ENCODE results near the gene PDIA2.

The PDIA2 gene

GRCh38 chr16:301235-301634 is 18.3 kb downstream of the PDIA2 start:
- DNase-seq (ENCODE audit: low spot score): no peak

GRCh38 chr16:301950-302349 is 19.0 kb downstream of the PDIA2 start:
- DNase-seq (ENCODE audit: low spot score): no peak

- no peak for DNase-seq (ENCODE audit: low spot score)
Observed at GRCh38 chr16:303760-304505, 21.0 kb downstream of the PDIA2 start.

GRCh38 chr16:305916-306626 is 23.1 kb downstream of the PDIA2 start:
- no peak for DNase-seq (ENCODE audit: low spot score)

- DNase-seq (ENCODE audit: low spot score): no peak
Observed at GRCh38 chr16:306911-307370, 24.0 kb downstream of the PDIA2 start.

- no peak for DNase-seq (ENCODE audit: low spot score)
Observed at GRCh38 chr16:307691-308312, 24.8 kb downstream of the PDIA2 start.

- DNase-seq (ENCODE audit: low spot score): no peak
Observed at GRCh38 chr16:309476-309875, 26.5 kb downstream of the PDIA2 start.

GRCh38 chr16:311725-312124 is 28.8 kb downstream of the PDIA2 start:
- no peak for DNase-seq (ENCODE audit: low spot score)

GRCh38 chr16:314351-314750 is 31.4 kb downstream of the PDIA2 start:
- no peak for DNase-seq (ENCODE audit: low spot score)

- DNase-seq (ENCODE audit: low spot score): no peak
Observed at GRCh38 chr16:314795-315299, 31.9 kb downstream of the PDIA2 start.

GRCh38 chr16:316741-317464 is 33.9 kb downstream of the PDIA2 start:
- no peak for DNase-seq (ENCODE audit: low spot score)

- DNase-seq (ENCODE audit: low spot score): no peak
Observed at GRCh38 chr16:317583-317982, 34.6 kb downstream of the PDIA2 start.

GRCh38 chr16:318628-319027 is 35.7 kb downstream of the PDIA2 start:
- DNase-seq (ENCODE audit: low spot score): no peak

GRCh38 chr16:320206-320605 is 37.2 kb downstream of the PDIA2 start:
- DNase-seq (ENCODE audit: low spot score): no peak

GRCh38 chr16:321532-321931 is 38.6 kb downstream of the PDIA2 start:
- no peak for DNase-seq (ENCODE audit: low spot score)

GRCh38 chr16:322476-323143 is 39.6 kb downstream of the PDIA2 start:
- no peak for DNase-seq (ENCODE audit: low spot score)

GRCh38 chr16:324201-324450 is 41.2 kb downstream of the PDIA2 start:
- no peak for DNase-seq (ENCODE audit: low spot score)

GRCh38 chr16:324451-325334 is 41.7 kb downstream of the PDIA2 start:
- DNase-seq (ENCODE audit: low spot score): no peak

GRCh38 chr16:325375-326145 is 42.6 kb downstream of the PDIA2 start:
- DNase-seq (ENCODE audit: low spot score): no peak

- no peak for DNase-seq (ENCODE audit: low spot score)
Observed at GRCh38 chr16:330741-331140, 47.8 kb downstream of the PDIA2 start.
